ENCODE data around the gene TUBA1B.
A peak's percentile ranks its signal among the peaks of the same experiment; 100 is the strongest.

The TUBA1B gene

DNA sequence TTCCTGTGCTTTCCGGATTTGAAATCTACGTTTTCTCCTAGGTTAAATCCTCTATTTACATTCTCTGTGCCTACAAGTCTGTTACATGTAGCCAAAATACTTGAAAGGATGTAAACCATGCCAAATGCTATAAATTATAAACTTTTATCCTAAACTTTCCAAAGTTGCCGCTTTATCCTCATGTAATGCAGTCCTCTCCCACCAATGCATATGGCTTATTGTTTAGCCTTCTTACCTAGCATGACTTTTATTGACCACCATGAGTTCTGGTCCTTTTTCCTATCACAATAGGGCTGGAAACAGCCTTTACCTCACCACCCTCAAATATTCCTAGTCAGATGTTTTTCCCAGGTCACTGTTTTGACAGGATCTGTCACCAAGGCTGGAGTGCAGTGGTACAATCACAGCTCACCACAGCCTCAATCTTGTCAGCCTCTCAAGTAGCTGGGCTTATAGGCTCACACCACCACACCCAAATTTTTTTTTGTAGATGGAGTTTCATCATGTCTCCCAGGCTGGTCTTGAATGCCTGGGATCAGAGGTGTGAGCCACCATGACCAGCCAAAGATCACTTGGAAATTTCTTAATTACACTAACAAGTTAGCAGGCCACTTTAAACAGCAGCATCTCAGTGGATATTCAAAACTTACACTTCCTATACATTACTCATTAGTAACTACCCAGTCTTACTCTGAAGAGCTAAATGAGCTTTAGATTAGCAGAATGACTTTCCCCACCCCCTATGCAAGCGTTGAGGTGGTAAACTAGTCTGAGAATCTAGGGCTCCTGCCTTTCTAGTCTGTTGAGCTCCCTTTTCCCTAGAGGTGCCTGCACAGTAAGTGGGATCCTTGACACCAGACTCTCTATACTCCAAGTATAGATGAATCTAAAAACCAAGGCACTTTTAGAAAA lies 4.1 kb downstream of the TUBA1B start:
- no peak for DNase-seq (ENCODE audit: low spot score)

DNA sequence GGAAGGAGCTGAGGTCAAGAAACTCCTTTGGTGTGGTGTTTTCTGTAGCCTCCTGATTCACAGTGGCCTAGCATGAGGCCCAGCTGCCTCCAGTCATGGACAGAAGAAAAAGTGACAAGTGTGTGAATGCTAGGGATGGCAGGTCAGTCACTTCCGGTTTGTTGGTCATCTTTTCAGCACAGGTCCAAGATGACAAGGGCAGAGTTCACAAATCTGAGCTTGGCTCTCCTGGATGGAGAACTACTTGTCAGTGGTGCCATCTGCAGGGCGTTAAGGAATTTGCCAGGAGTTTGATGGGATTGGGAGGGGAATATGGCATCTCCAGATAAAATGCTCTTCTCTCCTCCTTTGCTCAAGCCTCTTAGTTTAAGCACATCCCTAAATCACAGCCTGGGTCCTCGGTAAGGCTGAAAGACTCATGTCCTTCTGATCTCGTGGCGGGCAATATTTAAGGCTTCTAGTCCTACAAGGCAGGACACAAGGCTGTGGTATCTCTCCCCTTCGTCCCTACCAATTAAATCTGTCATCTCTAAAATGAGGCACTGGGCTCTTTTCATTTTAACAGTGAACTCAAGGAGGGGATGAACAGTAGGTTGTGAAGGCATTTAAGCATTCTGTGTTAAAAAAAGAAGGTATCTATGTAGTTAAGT lies 10.0 kb downstream of the TUBA1B start:
- DNase-seq (ENCODE audit: low spot score), result peak; percentile 55

DNA sequence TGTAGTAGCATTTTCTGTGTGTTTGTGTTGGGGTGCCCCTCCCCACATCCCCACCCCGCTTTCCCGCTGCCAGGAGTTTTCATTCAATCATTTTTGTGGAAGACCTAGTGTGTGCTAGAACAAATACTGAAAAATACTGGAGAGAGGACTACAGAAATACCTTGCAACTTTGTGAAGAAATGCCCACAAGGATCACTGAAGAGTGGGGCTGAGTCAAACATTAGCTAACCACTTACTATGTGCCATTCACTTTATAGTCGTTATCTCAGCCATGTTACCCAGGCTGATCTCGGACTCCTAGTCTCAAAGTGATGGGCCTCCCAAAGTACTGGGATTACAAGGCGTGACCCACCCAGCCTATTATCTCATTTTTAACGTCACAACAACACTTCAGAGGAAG lies 20.0 kb downstream of the TUBA1B start:
- DNase-seq (ENCODE audit: low spot score), result no peak

DNA sequence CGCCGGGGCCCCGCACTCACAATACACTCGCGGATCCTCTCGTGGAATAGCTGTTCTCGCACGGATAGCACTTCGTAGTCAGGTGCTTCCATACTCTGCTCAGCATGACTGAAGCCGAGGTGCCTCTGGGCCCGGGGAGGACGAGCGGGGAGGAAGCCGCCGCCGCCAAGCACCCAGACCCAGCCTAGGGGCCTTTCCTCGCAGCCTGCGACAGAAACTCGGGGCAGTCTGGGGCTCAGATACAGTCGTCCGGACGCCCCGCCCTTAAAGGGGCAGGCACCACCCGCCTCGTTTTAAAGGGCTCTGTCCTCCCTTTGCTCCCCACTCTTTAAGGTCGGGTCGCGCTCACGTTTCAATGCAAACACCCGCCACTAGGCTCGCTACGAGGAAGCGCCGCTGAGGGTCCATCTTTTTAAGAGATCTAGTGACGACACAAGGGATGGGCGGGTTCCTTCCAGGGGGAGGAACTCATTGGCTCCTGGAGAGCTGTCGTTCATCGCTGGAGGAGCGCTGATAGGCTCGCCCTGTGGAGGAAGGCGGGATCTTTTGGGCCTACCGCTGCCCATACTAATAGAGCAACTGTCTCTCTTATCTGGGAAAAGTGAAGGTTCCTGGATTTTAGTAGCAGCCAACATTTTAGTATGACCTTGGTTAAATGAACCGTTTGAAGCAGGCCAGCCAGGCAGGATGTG lies 20.6 kb downstream of the TUBA1B start, which contains the start of gene LMBR1L:
TSS of gene LMBR1L (minus strand) at position 384 of the 692 bp plus-strand sequence. CDS start at position 92, 292 bp downstream.
- DNase-seq (ENCODE audit: low spot score), result peak; percentile 98

DNA sequence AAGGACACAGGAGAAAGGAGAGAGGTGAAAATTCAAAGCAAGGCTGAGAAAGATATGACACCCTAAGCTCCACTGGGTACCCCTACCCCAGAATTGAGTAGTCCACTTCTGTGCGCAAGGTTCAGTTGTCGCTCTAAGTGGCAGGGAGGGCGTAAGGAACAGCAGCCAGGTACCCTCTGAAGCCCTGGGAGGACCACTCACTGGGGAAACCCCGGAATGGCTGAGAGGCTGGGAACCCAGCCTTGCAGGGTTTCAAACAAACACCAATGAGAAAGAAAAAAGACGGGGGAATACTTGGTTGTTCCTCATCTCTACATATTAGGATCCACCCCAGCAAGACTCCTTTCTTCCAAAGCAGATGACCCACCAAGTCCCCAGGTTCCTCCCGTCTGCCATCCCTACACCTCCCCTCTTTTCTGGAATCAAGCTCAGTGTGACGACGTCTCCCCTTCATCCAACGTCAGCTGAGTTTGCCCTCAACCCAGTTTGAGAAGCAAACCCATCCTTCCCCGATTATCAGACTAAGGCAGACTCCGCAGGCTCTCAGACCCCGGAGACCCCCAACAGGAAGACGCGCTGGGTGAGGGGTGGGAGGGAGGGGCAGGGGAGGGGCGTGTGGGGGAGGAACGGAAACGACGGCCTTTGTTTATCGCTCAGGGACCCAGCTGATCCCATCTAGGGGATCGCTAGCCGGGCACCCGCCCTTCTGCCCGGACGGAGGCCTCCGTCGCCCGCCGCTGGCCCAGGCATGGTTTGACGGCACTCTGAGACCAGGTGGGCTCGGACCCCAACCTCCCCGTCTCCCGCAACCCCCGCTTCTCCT lies 21.3 kb downstream of the TUBA1B start:
- DNase-seq (ENCODE audit: low spot score), result no peak

DNA sequence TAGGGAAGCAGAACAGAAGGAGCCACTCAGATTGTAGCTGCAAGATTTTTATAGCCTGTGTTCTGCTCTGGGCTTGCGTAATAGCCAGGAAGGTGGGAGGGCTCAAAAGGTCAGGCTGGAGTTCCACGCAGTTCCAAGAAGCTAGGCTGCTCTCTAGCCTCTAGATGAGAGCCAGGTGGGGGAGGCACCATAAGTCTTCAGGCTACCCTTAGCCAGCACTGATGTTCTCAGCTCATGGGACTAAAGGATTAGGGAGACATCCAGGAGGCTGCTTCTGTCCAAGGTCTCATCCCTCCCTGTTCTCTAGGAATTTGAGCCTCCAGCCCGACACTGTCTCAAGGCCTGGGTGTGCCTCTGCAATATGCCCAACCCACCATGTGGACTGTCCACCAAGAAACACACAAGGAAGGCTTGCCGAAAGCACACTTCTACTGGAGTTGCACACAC lies 22.2 kb downstream of the TUBA1B start:
- DNase-seq (ENCODE audit: low spot score), result peak; percentile 30

DNA sequence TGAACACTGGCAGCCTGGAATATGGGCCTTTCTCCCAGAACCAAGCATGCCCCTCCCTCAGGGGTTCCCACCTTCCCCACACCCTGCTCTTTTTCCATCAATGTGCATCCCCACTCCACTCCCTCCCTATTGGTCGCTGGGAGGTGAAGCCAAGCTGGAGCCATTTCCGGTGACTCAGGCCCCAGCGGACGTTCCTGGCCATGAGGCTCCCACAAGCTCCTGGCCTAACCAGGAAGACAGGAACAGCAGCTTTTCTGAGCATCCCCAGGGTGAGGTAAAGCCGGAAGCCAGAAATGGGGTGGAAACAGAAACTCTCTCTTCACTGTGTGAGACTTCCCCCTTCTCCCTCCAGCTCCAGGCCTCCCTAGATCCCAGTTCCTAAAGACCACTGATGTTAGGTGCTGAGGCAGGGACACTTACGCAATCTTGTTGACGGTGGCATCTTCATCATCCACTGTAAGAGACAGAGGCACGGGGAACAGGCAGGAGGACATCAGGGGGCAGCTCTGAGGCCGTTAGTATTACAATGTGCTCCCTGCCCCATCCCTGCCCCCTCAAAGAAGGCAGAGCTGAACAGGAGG lies 25.6 kb downstream of the TUBA1B start:
- DNase-seq (ENCODE audit: low spot score), result no peak

DNA sequence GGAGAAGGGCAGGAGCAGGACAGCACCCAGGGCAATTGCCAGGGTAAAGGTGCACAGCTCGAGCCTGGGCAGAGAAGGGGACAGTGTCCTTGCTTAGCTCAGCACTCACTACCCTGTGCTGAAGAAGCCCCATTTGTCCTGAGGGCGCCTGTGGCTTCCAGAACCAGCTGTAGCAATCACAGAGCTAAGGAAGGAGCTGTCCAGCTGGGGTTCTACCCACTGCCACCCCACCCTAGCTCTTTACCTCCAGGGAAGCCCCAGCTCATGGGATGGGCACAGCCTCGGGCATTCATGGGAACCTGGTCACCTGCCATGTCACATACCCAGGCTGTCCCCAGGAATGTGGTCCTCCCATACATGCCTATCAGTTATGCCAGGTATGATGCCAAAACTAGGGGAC lies 26.4 kb downstream of the TUBA1B start:
- no peak for DNase-seq (ENCODE audit: low spot score)

DNA sequence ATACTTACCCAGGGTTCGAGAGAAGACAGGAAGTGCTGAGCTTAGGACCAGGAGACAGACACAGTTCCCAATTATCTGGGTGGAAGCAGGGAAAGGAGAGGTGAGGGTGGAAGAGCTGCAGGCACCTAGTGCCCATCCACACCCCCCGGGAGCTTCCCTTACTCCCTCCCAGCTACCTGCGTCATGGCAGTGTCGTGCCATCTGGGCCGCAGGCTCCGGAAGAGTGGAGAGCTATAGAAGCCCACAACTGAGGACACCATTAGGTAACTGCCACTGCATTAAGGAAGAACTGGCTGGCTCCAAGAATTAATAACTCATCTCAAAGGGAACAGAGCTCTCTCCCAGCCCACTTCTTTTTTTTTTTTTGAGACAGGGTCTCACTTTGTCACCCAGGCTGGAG lies 30.8 kb downstream of the TUBA1B start:
- DNase-seq (ENCODE audit: low spot score), result no peak

DNA sequence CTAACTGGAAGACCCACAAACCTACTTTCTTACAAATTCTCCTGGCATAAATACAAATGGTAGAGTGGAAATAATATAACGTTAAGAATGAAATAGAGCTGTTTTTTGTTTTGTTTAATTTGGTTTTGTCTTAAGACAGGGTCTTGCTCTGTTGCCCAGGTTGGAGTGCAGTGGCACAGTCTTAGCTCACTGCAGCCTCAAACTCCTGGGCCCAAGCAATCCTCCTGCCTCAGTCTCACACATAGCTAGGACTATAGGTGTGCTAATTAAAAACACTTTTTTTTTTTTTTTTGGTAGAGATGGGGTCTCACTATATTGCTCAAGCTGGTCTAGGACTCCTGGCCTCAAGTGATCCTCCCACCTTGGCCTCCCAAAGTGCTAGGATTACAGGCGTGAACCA lies 32.5 kb downstream of the TUBA1B start:
- no peak for DNase-seq (ENCODE audit: low spot score)

DNA sequence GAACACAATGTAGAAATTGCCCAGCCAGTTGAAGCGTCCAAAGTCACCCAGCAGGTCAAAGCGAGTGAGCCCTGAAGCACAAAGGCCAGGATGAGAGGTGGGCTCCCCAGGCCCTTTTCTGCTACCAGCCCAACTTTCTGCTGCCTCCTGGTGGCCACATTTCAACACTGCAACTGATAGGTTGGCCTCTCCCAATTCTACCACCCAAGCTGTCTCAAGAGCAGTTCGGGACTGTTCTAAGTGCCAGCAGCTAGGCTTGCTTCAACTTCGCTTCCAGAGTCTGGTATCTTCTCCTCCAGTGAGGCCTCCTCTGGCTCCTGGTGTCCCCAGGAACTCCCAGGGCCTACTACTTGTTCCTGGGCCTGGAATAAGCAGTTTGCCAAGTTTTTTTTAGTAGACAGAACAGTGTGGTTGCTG lies 33.2 kb downstream of the TUBA1B start:
- DNase-seq (ENCODE audit: low spot score), result peak; percentile 79

DNA sequence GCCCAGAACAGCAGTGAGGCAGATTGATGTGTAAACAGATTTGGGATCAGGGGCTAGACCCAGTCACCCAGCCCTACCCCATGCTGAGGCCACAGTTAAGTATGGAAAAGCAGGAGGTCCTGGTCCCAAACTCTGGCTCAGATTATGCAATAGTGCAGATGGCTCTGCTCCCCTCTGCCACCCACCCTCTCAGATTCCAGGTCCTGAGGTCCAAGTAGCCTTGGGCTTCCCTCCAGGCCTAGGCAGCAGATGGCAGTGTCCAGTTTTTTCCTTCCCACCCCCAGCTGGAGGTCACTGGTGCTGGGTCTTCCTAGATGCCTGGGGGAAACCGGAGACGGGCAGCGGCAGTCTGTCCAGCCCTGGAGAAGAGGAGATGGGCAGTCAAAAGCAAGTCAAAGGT lies 33.8 kb downstream of the TUBA1B start:
- DNase-seq (ENCODE audit: low spot score), result no peak

DNA sequence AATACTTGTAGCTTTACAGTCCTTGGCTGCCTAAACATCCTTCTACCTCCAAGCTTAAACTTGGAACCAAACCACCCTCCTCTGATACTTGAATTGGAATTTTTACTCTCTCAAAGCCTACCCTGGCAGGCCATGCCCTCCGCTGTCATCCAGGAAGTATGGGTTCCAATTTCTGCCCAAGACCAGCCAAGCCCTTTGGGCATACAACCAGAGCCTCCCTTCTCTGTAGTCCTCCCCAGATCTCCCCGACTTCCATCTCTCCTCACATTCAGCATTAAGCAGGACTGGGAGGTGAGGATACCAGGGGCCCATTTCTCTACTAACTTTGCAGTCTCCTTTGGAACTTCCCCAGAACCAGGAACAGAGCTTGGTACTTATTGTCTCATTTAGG lies 36.2 kb downstream of the TUBA1B start:
- DNase-seq (ENCODE audit: low spot score), result no peak

DNA sequence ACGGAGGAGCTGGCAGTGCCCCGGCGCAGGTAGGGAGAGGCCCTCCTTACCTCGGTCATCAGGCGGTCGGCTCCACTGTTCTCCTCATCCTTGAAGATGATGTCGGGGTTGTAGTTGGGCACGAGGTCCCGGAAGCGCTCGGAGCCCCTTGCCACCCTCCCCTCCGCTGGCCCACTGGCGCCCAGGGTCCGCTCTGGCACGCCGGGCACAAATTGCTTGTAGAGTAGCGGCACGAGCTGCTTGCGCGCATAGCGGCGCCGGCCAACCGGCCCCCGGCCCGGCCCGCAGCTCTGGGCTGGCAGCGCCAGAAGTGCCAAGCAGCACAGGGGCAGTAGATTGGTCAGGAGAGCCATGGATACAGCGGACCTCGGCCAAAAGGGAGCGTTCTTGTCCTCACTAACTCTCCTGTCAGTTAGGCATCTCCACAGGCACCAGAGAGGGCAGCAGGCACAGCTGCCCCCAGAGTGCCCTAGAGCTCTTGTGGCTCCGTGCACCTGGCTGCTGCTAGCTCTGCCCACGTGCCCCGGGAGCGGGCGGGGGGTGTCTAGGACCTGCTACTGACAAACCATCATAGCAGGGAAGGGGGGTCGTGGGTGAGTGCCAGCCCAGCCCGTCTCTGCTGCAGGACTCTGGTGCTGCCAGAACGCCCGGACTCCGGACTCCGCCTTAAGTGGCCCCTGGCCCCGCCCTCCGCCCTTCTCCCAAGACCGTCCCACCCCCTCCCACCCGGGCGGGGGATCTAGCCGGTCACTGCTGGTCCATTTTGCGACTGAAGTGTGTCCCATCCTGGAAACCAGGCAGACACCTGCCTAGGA lies 36.8 kb downstream of the TUBA1B start, which contains the start of gene DHH:
TSS of gene DHH (minus strand) at position 642 of the 815 bp plus-strand sequence. CDS start at position 353, 289 bp downstream.
- no peak for DNase-seq (ENCODE audit: low spot score)

DNA sequence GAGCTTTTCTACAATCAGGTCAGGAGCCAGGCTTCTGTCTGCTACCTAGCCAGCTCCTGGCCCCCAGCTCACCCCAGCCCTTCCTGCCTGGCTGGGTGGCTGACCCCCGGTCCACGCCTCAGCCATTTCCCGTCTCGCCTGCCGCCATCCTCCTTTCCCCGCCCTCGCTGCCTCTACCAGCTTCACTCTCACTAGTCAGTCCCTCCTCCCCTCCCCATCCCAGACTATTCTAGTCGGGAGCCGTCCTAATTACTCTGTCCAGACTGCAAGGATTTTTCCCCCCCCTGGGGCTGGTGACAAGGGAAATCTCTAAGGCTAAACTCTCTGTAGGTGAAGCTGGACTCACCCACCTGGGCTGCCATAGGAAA lies 37.4 kb downstream of the TUBA1B start:
- no peak for DNase-seq (ENCODE audit: low spot score)

DNA sequence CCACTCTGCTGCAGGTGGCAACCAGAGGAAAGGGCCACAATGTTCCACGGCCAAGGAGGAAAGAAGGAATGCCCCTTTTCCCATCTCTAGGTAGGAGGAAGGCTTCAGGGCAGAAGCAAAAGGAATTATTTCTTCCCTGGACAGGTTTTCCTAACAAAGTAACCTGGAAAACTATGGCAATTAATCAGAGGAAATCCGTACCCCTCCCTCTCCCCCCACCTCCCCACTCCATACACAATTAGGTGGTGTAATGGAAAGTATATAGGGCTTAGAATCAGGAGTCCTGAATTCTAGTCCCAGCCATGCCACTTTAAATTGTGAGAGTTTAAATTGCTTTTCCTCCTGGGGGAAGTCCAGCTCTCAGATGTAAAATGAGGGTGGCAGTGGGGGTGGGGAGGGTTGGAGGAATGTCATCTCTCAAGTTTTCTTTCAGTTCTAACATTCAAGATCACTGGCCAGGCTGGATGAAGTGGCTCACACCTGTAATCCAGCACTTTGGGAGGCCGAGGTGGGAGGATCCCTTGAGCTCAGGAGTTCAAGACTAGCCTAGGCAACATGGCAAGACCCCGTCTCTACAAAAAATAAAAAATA lies 38.3 kb downstream of the TUBA1B start:
- DNase-seq (ENCODE audit: low spot score), result no peak

DNA sequence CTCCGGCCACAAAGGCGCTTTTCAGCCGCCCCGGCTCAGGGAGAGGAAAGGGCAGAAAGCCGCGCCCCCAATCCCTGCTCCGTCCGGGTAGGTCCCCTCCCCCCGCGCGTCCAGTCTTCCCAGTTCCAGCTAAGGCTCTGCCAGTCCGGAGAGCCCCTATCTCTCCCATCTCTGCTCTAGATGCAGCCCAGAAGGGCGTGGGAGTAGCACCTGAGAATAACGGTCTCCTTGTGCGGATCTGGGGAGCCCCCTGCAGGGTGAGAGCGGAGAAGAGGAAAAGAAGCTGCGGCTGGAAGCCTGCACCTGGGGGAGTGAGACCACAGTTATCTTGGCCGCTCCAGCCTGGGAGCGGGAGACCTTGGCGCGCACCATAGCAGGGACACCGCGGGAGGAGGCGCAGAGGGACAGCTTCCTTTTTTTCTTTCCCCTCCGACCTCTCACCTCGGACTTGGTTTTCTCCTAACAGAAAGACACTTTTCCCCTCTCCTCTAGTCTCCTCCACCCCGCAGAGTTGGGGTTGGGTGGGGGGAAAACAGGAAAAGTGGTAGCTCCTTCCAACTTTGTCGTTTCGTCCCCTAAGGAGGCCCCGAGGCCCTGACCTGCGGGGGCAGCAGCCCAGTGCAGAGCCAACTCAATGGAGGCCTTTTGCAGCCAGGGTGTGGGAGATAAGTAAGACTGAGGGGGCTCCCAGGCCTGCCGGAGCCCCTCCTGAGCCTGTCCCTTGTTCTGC lies 38.9 kb downstream of the TUBA1B start:
- peak; percentile 96 for DNase-seq (ENCODE audit: low spot score)

DNA sequence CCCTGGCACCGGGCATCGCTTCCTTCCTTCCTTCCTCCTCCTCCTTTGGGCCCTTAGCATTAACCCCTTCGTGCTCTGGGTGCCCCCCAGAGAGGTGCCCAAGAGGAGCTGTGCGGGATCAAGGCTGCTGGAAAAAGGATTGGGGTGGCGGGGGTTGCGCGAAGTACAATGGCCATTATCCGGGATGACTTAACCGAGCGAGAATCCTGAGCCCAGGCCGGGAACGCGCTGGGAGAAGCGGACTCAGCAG lies 39.4 kb downstream of the TUBA1B start:
- no peak for DNase-seq (ENCODE audit: low spot score)

DNA sequence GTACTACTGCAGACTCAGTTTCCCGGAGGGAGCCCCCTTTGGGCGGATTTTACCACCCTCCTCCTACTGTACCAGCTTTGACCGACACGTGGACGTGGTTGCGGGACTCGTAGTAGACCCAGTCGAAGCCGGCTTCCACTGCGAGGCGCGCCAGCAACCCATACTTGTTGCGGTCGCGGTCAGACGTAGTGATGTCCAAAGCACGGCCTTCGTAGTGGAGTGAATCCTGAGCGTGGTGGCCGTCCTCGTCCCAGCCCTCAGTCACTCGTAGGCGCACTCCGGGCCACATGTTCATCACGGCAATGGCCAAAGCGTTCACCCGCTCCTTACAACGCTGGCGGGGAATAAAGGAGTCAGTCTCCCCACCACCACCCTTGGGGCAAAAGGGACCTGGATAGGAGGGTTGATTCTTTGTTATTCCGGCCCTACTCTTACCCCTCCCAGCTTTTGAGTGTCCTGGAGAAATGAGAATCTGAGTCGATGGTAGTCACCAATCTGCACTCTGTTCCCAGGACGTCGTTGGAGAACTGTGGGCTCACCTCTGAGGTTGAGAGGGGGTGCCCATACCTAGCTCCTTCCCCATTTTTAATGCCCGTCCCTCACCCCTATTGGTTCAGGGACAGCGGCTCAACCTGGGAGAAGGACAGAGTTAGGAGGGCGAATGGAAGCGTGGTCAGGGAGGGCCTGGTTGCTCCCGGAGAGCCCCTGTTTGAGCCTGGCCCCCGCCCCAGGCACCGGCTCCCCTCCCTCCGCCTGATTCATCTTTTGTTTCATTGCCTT lies 39.9 kb downstream of the TUBA1B start:
- no peak for DNase-seq (ENCODE audit: low spot score)

Data from HuH-7.5 (cell line).